GM23338 (cell line): Measurements from ENCODE around the gene COL25A1.

ENCODE experiments used
- EZH2 ChIP-seq: fragments of 200-600 bp; sonication (generic); IDR thresholded peaks from one replicate; pipeline ENCODE4 v1.8.0; 2017; ENCODE audit warnings: antibody characterized with exemption, mild to moderate bottlenecking, low read depth; ENCODE audit not compliant: unreplicated experiment
- EZH2phosphoT487 ChIP-seq: fragments of 200-600 bp; sonication (generic); IDR thresholded peaks from one replicate; pipeline ENCODE4 v1.8.1; 2018; ENCODE audit warnings: antibody characterized with exemption; ENCODE audit not compliant: unreplicated experiment
- POLR2AphosphoS5 ChIP-seq: IDR thresholded peaks from 2 replicates; pipeline ENCODE4 v1.6.1; 2016; ENCODE audit warnings: antibody characterized with exemption, low read depth
- TF ChIP-seq, protein P1 (sequence below), 2 experiments: fragments of 200-600 bp in 1 of 2; sonication (generic) in 1 of 2; conservative IDR thresholded peaks; 2 replicates each; pipeline versions ENCODE4 v1.5.1 to v1.6.1; 2016 to 2017; ENCODE audit warnings: antibody characterized with exemption in 2 of 2, low read depth in 2 of 2, mild to moderate bottlenecking in 2 of 2, moderate library complexity in 1 of 2

GRCh38 chr4:109012286-109012880 is 290.1 kb downstream of the COL25A1 start:
- TF ChIP-seq EZH2phosphoT487 = no peak
- TF ChIP-seq EZH2 = no peak
- TF ChIP-seq POLR2AphosphoS5 = no peak
- TF ChIP-seq, protein P1, sequence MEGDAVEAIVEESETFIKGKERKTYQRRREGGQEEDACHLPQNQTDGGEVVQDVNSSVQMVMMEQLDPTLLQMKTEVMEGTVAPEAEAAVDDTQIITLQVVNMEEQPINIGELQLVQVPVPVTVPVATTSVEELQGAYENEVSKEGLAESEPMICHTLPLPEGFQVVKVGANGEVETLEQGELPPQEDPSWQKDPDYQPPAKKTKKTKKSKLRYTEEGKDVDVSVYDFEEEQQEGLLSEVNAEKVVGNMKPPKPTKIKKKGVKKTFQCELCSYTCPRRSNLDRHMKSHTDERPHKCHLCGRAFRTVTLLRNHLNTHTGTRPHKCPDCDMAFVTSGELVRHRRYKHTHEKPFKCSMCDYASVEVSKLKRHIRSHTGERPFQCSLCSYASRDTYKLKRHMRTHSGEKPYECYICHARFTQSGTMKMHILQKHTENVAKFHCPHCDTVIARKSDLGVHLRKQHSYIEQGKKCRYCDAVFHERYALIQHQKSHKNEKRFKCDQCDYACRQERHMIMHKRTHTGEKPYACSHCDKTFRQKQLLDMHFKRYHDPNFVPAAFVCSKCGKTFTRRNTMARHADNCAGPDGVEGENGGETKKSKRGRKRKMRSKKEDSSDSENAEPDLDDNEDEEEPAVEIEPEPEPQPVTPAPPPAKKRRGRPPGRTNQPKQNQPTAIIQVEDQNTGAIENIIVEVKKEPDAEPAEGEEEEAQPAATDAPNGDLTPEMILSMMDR (conservative IDR thresholded peaks at IDR 0.05; ENCODE audit: low read depth in 2 of 2) = no peak
